HG03045 (cell line): Measurements from ENCODE around the gene CDK5RAP2.
"Not testable (repeated sequence)": the region's sequence is repeated elsewhere in the genome, so short reads cannot be mapped to it uniquely, and the experiment has no call there.

ENCODE experiments used
- ATAC-seq: cut with Tn5 transposase; IDR thresholded peaks from one replicate; pipeline ENCODE4 v1.9.1; 2021; ENCODE audit warnings: mild to moderate bottlenecking, moderate library complexity; ENCODE audit not compliant: unreplicated experiment

The CDK5RAP2 gene

GRCh38 chr9:120522032-120522431, 57.9 kb downstream of the CDK5RAP2 start:
- no peak for ATAC-seq

DNA sequence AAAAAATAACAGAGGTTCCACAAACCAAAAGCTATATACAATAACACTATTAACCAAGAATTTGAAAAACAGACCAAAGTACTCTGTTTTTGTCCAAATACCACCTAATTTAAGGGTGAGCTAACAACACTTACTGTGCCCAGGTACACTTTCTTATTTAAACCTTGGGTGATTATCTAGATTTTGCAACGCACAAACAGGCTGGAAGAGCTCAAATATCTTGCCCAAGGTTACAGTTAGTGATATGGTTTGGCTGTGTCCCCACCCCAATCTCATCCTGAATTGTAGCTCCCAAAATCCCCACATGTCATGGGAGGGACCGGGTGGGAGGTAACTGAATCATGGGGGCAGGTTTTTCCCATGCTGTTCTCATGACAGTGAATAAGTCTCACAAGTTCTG, 58.9 kb downstream of the CDK5RAP2 start:
- ATAC-seq = no peak

DNA sequence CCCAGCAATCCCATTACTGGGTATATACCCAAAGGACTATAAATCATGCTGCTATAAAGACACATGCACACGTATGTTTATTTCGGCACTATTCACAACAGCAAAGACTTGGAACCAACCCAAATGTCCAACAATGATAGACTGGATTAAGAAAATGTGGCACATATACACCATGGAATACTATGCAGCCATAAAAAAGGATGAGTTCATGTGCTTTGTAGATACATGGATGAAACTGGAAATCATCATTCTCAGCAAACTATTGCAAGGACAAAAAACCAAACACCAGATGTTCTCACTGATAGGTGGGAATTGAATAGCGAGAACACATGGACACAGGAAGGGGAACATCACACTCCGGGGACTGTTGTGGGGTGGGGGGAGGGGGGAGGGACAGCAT, 64.0 kb downstream of the CDK5RAP2 start:
- not testable (repeated sequence) for ATAC-seq

- ATAC-seq = not testable (repeated sequence)
Measured at GRCh38 chr9:120515481-120515880, 64.5 kb downstream of the CDK5RAP2 start.

GRCh38 chr9:120514405-120514804, 65.6 kb downstream of the CDK5RAP2 start:
- ATAC-seq = no peak

DNA sequence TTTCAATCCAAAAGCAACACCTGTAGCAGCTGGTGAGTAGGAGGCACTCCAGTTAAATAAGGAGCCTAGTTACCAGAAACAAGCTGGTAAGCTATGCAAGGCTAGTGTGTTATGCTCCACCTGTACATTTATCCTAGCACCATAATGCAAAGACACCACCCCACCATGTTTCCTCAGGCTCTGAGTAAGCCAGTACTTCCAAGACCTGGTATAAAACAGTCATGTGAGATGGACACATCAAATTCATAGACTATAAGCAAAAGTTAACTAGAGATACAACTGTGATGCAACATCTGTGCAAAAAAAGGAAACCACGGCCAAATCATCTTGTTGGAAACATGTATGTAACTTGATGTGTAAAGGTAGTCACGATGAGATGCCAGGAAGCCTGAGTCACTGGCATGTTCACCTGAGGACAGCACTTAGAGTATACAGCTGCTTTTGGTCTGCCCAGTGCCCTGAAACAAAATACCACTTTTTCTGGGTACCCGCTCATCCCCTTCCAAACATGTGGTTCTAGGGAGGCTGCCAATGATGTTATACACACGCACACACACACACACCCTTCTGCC, 66.1 kb downstream of the CDK5RAP2 start:
- ATAC-seq = no peak

DNA sequence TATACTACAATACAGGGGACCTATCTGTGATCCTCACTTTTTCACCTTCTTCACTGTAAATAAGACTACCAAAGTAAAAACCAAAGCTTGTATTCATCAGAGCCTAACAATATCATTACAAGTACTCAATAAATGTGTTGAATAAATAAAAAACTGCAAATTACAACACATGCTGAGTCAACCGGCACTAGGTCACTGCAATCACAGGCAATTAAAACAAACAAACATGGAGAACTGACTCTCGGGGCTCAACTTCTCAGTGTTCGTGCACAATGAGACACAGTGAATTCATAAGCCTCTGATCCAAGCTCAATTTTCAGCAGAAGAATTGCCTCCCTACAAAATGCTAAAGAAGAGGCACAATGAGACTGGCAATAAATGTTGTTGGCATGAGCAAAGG, 69.2 kb downstream of the CDK5RAP2 start:
- no peak for ATAC-seq

DNA sequence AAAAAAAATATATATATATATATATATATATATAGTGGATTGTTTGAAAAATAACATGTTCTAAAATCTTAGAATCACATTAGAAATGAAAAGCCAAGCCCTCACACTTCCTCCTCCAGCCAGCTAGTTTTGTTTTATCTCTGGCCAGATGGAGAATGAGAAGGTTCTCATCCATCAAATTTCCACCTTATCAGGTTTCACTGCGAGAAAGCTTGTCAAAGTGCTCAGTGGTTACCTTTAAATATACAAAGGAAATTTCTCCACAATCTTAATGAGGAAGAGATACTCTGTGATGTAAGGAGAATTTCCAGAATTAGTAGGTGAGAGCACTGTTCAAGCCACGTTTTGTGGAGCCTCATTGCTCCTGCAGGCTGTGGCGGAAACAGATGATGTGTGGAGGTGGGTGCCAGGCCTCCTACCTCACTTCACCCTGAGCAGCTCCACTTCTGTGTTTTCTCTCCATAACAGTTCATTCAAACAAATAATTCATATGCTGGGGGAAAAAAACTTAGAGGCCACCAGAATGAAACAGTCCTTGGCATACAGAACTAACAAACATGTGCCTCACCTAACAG, 71.9 kb downstream of the CDK5RAP2 start:
- no peak for ATAC-seq

GRCh38 chr9:120505186-120505585, 74.8 kb downstream of the CDK5RAP2 start:
- no peak for ATAC-seq

DNA sequence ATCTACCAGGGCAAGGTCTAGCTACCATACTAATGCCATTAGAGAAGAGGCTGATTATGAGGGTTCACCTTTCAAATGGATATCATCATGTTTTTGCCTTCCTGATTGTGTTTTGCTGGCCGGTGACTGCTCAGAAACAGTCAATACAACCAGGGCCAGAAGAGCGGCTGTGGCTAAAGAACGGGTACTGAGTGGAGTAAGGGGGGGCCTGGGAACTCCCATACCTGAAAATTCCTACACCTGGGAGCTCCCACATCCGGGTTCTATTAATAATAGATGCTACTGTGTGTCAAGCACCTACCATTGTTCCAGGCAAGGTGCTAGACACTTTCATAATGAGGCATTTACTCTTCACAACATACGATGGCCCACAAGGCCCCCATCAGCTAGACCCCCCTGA, 79.2 kb downstream of the CDK5RAP2 start:
- no peak for ATAC-seq

- ATAC-seq = not testable (repeated sequence)
Measured at GRCh38 chr9:120497865-120498264, 82.1 kb downstream of the CDK5RAP2 start.

DNA sequence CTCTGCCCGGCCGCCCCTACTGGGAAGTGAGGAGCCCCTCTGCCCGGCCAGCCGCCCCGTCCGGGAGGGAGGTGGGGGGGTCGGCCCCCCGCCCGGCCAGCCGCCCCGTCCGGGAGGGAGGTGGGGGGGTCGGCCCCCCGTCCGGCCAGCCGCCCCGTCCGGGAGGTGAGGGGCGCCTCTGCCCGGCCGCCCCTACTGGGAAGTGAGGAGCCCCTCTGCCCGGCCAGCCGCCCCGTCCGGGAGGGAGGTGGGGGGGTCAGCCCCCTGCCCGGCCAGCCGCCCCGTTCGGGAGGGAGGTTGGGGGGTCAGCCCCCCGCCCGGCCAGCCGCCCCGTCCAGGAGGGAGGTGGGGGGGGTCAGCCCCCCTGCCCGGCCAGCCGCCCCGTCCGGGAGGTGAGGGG, 83.5 kb downstream of the CDK5RAP2 start:
- ATAC-seq = not testable (repeated sequence)

GRCh38 chr9:120490888-120491595, 88.9 kb downstream of the CDK5RAP2 start:
- ATAC-seq = peak; percentile 57

DNA sequence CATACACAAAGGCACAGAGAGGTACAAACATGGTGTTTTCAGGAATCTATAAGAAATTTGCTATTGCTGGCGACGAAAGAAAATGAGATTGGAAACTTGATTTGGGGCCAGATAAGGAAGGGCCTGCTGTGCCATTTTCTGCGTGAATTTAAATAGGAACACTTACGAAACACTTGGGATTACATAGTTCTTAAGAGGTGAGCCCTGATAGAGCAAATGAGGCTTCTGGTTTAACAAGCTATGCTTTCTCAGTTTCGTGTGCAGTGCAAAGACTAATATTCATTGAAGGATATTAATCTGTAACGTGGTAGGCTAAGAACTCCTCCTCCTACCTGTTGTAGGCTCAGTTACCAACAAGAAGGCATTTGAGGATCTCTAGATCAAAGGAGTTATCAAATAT, 93.1 kb downstream of the CDK5RAP2 start:
- no peak for ATAC-seq

DNA sequence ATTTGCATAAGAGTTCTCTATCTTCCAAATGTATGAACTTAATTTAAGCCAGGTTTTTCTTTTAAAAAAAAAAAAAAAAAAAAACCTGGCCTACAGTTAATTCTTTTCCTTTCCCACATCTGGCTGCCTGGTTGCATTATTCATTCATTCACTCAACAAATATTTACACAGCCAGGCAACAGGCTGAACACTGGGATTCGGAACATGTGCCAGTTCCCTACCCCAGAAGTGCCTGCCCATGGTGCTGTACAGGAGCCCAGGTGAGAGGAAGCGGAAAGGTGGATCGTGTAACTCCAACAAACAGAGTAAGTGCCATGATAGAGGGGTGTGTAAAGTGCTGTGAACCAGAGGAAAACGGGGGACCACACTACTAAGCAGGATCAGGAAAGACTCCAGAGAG, 93.6 kb downstream of the CDK5RAP2 start:
- ATAC-seq = no peak

GRCh38 chr9:120485788-120486187, 94.2 kb downstream of the CDK5RAP2 start:
- ATAC-seq = no peak

GRCh38 chr9:120484162-120484561, 95.8 kb downstream of the CDK5RAP2 start:
- no peak for ATAC-seq

DNA sequence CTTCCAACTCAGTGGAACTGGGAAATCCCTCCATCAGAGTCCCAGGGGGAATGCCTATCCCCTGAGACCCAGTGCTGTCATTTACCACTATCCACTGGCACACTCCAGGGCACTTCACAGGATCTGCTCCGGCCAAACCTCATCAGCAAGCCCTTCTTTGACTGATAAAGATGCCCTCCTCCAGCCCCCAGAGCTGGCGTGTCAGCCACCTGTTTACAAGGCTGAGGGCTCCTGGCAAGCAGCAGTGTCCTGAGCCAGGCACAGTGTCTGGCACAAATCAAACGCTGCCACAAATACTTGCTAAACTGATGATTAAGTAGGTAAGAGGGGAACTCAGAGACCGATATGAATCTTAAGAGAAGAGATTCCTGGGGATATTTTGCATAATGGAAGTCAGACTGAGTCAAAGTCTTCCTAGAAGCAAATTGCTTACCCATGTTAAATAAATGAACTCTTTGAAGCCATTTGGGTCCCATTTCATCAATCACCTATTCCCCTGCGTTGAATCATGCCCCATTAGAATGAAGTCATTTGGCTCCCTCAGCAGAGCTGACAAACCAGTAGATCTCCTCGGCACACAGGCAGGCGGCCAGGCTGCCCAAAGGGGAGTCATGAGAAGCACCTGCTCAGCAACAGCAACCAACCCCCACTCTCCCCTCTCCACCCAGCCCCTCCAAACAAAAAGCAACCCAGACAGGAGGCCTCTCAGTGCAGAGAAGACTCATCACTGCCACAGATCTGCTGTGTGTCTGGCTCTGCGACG, 97.4 kb downstream of the CDK5RAP2 start:
- no peak for ATAC-seq

- ATAC-seq = no peak
Measured at GRCh38 chr9:120481846-120482245, 98.1 kb downstream of the CDK5RAP2 start.

DNA sequence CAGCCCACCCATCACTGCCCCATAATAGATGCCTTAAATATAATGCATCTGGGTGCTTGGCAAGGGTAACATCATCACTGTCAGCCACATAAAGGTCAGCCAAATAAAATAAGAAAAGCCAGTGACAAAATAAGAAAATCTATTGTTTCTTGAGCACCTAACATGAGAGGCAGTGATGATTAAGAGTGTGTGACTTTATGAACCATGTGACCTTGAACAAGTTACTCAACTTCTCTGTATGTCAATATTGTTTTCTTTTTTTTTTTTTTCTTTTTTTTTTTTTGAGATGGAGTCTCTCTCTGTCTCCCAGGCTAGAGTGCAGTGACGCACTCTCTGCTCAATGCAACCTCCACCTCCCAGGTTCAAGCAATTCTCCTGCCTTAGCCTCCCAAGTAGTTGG, 98.7 kb downstream of the CDK5RAP2 start:
- no peak for ATAC-seq

DNA sequence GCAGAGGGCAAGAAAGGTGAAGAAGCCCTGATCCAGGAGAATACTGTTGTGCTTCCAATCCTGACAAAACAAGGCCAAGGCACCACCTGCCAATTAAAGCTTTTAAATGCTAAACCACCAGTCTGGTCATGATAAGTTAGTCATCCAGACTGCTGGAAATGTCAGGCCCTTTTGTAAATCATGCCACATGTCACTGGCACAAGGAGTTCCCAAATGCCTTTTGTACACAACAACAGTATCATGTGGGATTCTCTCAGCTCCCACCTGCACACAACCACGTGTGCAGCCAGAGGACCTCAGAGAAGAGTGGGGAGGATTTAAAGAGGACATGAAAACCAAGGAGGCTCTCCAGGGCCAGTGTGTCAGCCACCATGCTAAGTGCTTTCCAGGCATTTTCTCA, 99.3 kb downstream of the CDK5RAP2 start:
- no peak for ATAC-seq

DNA sequence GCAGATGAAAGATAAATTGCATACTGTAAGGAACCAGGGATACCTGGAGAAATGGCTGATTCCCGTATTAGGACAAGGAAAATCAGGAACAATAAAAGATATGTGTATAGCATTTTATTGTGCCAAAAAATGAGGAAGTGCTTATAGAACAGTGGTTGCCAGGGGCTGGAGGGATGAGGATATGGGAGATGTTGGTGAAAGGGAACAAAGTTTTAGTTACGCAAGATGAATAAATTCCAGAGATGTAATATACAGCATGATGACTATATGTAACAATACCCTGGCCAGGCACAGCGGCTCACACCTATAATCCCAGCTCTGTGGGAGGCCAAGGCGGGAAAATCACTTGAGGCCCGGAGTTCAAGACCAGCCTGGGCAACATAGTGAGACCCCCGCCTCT, 101.8 kb downstream of the CDK5RAP2 start:
- no peak for ATAC-seq
